Measurements from ENCODE around the gene TRAF3.

TRAF3 gene, protein sequence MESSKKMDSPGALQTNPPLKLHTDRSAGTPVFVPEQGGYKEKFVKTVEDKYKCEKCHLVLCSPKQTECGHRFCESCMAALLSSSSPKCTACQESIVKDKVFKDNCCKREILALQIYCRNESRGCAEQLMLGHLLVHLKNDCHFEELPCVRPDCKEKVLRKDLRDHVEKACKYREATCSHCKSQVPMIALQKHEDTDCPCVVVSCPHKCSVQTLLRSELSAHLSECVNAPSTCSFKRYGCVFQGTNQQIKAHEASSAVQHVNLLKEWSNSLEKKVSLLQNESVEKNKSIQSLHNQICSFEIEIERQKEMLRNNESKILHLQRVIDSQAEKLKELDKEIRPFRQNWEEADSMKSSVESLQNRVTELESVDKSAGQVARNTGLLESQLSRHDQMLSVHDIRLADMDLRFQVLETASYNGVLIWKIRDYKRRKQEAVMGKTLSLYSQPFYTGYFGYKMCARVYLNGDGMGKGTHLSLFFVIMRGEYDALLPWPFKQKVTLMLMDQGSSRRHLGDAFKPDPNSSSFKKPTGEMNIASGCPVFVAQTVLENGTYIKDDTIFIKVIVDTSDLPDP

DNA sequence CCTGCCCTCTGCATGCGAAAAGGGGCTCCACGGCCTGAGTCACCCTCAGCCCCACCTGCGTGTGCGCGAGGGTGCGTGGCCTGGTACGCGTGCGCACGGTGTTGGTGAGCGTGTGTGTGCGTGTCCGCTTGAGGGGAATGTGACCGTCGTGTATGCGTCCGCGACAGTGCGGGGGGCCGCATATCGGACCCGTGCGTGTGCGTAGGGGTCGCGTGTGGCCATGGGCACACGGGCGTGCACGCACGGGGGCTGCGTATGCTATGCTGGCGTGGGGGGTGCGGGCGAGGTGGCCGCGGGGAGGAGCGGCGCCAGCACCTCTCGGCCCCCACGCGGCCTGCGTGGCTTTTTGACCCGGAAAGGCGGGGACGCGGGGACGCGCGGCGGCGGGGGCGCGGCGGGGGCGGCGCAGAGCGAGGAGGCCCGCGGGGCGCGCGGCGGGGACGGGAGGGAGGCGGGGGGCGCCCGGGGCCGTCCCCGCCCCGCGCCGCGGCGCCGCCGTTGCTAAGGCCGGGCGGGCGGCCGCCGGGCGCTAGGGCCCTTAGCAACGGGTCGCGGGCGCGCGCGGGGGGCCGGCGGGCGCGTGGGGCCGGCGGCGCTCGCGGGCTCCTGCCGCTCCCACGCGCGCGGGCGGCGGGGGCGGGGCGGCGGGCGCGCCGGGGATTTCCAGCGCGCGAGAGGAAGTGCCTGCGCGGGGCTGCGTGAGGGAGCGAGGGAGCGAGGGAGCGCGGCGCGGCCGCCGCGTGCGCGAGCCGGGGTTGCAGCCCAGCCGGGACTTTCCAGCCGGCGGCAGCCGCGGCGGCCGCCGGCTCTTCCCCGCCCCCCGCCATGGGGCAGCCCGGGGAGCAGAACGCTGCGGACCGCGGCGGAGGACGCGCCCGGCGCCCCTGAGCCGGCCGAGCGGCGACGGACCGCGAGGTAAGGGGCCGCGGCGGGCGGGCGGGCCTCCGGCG, at the start of gene TRAF3:
Gene TRAF3, plus strand, starts transcription at position 689 of the 950 bp plus-strand sequence. CDS start 92,753 bp downstream, outside the sequence.
- DNase-seq (ENCODE audit: low spot score), result no peak

DNA sequence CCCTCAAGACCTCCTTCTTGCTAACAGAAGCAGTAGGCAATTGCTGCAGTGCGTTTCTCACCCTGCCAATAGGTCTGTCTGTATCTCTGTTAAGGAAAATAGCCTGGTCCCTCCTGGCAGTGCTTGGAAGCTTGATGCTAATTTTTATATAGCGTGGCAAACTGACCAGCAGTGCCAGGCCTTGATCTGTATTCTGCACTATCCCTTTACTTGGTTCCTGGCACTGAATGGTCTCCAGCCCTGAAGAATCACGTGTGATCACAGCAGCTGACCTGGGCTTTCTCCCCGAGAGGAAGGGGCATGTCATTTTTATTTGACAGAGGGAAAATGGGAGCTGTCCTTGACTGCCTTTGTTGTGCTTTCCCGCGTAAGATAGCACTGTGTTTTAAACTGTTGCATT, 48.7 kb upstream of the TRAF3 start:
- DNase-seq (ENCODE audit: low spot score), result no peak

DNA sequence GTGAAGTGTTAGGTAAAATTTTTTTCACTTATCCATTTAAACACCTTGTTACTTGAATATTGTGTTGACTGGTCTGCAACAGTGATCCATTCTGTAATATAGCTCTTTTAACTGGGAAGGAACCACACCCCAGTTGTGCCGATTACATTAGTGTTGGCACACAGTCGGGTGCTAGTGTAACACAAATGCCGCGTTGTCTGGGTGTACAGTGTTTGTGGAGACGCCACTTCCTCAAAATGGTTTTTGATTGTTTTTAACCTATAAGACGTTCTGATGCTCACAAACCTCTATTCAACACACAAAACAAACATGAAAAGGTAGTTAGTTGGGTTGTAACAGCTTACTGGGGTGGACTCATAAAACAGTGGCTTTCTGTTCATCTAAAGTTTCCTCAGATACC, 48.0 kb upstream of the TRAF3 start:
- no peak for DNase-seq (ENCODE audit: low spot score)

DNA sequence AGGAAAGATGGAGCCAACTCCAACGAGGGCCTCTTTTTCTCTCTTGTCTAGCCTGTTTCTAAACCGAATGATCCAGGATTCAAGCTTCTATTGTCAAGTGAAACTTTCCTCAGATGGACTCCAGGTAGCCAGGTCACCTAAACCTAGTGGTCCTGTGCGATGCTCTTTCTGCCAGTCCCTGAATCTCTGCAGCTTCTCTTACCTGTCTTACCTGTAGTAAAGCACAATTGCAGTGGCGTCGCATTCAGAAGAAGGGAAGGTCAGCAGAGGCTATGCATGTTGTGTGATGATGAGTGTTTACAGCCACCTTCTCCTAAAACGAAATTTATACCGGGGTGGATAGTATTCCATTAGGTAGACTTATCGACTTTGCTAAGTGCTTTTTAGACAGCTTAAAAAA, 47.4 kb upstream of the TRAF3 start:
- no peak for DNase-seq (ENCODE audit: low spot score)

DNA sequence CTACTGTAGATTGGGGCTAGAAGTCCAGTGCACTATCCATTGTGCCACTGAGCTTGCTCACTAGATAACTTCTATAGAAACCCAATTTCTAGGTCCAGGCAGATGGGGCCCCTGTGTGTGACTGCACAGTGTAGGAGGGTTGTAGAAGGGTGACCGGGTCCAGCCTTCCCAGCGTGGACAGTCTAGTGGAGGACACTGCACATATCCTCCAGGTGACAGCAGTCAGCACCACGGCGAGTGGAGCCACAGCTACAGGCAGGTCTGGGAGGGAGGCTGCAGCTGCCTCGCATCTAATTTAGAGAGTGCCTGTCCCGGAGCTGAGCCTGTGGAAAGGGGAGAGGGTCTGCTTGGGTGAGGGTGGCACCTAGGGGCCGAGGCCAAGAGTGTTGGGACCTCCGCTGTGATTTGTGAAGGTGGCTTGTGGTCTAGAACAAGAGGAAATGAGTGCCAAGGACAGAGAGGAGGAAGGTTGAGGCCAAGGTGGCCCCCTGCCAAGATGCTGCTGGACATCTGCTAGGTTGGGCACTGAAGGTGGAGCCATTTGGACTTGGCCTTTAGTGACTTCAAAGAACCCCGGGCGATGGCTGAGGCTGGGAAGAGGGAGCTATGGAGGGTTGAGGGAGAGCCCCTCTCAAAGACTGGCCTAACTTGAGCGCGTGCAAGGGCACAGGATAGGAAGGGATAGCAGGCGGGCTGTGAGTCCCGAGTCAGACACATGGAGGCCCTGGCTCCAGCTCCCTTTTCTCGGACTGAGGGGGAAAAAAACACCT, 46.0 kb upstream of the TRAF3 start:
- no peak for DNase-seq (ENCODE audit: low spot score)

DNA sequence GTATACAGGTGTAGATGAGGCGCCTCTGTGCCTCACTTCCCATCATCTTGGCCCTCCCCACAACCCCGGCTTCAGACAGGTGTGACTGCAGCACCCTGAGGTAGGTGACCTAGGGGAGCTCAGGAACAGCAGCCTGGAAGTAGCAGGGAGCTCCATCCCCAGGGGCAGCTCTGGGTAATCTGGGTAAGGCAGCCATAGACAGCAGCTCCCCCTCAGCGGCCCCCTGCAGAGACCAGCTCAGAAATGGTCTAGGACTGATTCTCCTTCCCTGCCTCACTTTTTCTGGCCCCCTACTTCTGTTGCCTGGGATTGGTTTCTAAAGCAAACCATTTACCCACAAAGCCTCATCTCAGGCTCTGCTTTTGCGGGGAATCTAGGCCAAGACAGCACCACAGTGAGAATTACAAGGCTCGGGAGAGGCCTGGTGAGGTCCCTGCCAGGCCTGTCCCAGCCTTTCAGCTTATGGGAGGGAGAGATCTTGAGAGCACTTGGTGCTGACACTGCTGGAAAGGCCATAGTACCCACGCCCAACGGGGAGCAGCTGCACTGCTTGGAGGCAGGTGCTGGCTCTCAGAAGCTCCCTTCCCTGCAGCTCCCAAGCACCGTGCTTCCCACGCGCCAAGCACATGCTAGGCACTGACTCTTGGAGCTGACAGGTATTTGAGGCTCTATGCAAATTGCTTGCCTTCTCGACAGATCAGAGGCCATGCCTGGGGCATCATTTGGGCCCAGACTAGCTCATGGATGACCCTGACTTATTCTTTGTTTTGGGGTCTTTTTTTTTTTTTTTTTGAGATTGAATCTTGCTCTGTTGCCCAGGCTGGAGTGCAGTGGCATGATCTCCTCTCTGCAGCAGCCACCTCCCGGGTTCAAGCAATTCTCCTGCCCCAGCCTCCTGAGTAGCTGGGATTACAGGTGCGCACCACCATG, 45.1 kb upstream of the TRAF3 start:
- DNase-seq (ENCODE audit: low spot score), result no peak

DNA sequence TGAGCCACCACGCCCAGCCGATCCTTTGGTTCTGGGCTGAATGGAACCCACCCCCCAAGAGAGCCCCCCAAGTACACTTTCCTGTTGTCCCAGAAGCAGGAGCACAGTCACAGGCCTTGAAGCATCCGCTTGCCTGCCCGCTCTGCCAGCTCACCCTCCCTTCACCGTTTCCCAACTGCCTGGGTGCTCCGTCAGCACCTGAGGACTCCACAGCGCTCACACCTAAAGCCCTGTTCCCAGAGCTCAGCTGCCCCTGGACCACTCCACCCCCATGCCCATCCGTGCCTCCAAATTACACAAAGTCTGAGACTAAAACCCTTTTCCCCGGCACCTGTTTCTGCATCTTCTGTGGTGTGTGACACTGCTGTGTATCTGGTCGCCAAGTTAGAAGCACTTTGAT, 44.3 kb upstream of the TRAF3 start:
- no peak for DNase-seq (ENCODE audit: low spot score)

DNA sequence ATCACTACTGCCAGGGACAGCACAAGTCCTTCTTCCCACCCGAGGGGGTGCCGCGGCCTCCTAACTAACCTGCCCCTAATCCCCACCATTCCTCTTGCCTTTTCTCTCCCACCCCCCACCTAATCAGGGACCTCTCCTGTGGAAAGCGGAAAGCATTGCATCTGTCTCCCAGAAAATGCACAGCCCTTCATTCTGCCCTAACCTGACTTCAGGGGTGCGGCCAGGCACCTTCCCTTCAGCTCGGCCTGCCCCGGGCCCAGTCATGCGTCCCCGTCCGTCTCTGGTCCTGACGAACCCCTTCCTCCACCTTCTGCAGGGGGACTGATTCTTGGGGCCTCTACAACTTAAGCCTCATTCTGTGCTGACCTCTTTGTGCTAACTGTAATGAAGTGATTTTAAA, 43.9 kb upstream of the TRAF3 start:
- DNase-seq (ENCODE audit: low spot score), result no peak

DNA sequence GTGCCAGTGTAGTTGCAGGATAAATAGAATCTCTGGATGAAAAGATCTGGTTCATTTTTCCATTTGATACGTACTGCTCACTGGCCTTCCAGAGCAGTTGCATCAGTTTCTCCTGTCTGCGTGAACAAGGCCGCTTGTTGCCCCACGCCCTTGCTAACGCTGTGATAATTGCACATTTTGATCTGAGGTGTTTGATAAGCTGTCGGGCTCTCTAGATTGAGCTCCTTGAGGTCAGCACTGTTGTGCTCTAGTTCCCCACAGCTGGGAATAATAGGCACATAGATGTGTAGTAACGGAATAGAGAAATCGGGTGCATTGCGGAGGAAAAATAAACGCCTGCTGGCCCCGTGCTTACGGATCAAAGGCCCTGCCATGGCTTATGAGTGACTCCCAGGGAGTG, 42.8 kb upstream of the TRAF3 start:
- no peak for DNase-seq (ENCODE audit: low spot score)

DNA sequence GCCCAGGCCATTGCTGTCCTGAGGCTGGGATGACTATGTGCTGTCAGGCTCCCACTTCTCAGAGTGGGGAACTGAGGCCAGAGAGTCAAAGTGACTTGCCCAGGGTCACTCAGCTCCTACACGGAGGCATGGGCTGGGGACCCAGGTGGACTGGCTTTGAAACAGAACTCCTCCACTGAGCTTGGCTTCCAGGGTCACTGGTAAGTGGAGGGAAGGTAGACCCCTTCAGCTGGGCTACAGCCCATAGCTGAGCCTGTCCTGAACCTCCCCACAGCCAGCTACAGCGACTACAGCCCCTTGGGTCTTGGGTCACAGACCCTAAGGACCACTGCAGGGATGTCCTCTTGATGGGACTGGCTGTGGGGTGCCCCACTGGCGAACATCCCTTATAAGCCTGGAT, 40.3 kb upstream of the TRAF3 start:
- DNase-seq (ENCODE audit: low spot score), result no peak

DNA sequence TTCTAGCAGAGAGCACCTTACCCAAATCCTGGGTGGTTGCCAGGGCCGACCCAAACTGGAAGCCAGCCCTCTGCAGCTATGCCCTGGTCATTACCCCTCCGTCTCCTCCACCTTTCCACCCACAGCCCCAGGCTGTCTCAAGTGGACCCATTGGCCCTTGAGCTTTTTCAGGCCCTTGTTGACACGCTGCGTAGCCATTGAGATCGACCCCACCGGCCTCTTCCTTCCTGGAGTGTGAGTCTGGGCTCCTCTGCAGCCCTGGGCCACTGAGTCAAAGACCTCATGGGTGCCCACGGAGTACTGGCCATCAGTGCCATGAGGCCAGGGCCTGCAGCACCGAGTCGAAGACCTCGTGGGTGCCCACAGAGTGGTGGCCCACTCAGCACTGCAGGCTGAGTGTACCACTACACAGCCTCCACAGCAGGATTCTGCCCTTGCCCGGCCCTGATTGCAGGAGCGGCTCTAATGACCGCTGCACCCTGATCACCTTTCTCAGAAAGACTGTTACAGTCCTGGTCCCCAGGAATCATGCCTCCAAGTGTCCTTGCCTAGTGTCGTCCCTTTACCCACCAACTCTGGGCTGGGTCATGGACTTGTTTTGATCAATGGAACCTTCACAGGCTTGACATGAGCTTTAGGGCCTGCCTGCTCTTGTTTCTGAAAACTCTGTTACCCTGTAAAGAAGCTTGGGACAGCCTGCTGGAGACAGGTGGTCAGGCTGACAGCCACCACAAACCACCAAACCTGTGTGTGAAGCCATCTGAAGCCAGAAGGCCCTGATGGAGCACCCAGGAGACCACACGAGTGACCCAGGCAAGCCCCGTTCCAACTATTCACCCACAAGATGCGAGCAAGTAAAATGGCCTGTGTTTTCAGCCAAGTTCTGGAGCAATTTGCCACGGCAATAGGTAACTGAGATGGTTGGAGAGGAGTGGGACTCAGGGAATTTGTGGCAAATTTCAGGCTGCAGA, 39.6 kb upstream of the TRAF3 start:
- DNase-seq (ENCODE audit: low spot score), result no peak

DNA sequence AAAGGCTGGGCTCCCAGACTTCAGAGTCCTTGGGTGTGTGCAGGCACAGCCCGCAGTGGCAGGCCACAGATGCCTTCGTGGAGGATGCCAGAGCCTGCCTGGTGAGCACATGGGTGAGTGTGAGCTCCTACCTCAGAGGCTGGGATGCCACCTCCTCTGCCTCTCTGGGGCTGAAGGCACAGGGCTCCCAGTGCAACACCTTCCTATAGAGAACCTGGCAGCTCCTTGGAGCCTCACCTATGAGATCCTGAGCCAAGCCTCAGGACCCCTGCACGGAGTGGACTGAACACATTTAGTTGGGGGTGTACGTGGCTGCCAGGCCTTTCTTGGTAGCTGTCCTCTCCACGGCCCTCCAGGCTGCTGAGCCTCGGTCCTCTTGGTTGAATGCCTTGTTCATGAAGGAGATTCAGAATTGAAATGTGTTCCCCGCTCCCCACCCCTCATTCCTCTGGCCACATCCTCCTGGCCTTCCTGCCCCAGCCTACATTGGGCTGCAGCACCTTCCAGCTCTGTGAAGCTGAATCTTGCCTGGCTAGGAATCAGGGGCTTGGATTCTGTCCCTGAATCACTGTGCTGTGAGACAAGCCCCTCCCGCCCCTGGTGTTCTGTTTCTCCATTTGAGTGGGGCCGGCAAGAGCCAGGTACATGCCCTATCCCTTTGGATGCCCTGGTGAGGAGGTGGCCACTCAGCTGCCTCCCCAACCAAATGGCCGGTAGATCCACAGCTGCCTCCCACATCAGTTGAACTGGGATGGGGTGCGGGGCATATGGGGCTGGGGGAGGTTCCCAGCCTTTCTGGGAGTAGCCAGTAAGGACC, 38.7 kb upstream of the TRAF3 start:
- DNase-seq (ENCODE audit: low spot score), result no peak

DNA sequence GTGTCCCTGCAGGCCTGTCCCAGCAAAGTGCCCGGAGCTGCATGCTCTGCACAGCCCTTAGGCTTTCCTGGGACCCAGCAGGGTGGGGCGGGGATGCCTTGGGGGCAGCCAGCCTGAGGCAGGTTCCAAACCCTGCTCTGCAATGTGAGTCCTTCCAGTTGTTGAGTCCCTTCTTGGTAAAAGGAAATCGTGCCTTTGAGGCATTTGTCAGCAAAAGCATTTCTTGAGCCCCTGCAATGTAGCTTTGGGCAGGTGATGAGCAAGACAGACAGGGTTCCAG, 38.1 kb upstream of the TRAF3 start:
- DNase-seq (ENCODE audit: low spot score), result no peak

DNA sequence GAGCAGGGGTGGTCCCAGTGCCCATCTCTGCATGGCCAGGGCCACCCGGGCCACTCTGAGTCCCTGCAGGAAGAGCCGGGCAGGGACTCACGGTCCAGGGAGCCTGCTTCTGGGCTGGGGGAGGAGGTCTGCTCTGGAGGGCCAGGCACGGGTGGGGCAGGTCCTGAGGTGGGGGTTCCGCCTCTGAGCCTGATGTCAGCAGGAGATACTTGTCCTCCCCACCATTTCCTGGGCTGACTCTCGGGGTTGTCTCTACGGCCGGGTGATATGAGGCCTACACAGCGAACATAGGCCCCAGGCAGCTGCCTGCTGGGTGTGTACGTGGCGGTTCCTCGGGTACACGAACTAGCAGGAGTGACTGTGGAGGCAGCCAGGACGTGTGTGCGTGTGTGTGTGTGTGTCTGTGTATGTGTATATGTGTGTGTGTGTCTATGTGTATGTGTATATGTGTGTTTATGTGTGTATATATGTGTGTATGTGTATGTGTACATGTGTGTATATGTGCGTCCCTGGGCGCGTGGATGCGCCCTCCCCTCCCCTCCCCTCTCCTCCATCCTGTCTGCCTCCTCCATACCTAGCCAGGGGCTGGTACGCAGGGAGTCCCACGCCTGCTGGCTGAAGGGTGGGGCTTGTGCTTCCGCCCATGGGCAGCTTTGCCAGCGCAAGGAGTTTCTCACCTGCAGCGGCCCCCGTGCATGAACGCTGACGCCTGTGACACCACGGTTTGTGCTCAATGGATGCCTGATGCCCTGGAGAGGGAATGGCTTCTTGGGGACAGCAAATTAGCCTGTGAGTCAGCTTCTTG, 30.4 kb upstream of the TRAF3 start:
- DNase-seq (ENCODE audit: low spot score), result no peak

DNA sequence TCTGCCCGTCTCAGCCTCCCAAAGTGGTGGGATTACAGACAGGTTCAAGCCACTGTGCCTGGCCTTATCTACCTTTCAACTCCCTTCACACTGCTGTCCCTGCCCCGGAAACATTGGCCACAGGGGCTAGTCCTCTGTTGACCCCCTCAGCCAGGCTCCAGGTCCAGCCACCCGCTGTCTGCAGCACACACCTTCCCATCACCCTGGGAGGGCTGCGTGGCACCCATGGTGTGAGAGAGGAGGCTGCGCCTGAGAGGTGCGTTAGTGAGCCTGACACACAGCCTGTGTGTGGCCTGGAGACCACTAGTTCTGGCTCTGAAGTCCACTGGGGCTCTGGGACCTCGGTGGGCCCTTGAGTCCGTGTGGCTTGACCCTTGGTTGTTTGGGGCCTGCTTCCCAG, 28.4 kb upstream of the TRAF3 start:
- no peak for DNase-seq (ENCODE audit: low spot score)

DNA sequence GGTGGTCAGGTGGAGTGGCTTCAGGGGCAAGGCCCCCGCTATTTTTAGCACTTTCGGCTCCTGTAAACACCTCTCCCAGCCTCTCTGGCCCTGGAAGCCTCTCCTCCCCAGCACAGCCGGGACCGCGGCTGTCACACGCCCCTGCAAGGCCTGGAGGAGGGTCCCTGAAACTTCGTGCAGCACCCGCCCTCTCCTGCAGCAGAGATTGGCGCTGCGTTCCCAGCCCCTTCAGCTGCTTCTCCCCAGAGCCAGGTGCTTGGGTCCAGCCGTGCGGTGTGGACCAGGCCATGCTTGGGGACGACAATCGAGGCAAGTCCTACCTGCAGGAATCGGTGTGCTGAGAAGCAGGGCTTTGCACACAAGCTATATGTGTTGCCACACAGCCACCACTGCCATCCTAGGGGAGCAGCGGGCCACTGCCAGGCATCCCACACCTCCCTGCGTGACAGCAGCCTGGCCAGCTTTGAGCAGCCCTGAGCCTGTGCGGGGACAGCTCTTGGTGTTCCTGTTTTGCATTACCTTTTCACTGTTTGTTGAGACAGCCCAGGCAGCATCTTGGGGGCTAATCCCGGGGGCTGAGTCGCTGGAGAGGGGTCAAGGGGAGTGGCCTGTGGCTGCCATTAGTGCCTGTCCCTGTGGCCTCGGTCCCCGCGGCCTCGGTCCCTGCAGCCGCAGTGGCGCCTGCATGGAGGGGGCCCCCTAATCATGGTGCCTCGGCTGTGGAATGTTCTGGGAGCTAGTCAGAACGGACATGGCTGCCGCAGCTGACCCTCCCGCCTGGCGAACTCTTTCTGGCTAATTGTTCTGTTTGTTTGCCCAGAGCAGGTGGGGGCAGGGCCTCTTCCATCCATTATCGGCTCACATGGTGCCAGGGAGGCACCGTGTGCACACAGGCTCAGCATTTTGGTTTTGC, 27.6 kb upstream of the TRAF3 start:
- DNase-seq (ENCODE audit: low spot score), result no peak

DNA sequence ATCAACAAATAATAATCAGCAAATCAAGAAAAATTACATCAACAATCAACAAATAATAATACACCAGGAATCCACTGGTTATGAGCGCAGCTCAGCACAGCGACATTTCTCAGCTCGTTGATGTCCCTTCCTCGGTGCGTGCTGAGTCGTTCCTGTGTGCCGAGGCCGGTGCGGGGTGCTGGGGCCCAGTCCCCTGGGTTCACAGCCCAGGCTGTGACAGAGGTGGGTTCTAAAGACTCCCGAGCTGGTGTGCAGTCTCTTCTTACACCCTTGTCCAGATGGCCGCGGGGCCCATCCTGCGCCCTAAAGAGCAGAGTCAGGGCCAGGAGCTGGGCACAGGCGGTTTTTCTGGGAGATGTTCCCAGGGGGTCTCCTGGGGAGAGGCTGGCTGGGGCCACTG, 26.9 kb upstream of the TRAF3 start:
- no peak for DNase-seq (ENCODE audit: low spot score)
